Subcutaneous adipose tissue (tissue), 4 donors: ENCODE measurements around the gene COA8. TPM values are rescaled to one million over a fixed set of nuclear protein-coding genes. Genes with fewer than 3 reads are reported as not detected.

Experiments
- CTCF ChIP-seq: fragments of 450-650 bp; IDR thresholded peaks from one replicate; pipeline ENCODE4 v1.5.1; 2016; ENCODE audit warnings: low read depth, mild to moderate bottlenecking, control low read depth, antibody characterized with exemption, moderate library complexity
- total RNA-seq, 4 donors: library from RNA; depleted of rRNA; stranded (reverse); fragments of >200 nt; gene quantifications; one replicate each; pipeline ENCODE4 v1.1.0, GENCODE V29; 2016

COA8 gene
- total RNA-seq, 4 donors from 2014 or later: 35.1 to 59.9 (median 49.2) TPM

GRCh38 chr14:103542605-103543088 is 20.1 kb upstream of the COA8 start:
- no peak for TF ChIP-seq CTCF

- no peak for TF ChIP-seq CTCF
Measured at GRCh38 chr14:103543140-103543539, 19.6 kb upstream of the COA8 start.

- no peak for TF ChIP-seq CTCF
Measured at GRCh38 chr14:103543721-103544387, 18.9 kb upstream of the COA8 start.

GRCh38 chr14:103544388-103545218 is 18.2 kb upstream of the COA8 start:
- no peak for TF ChIP-seq CTCF

- no peak for TF ChIP-seq CTCF
Measured at GRCh38 chr14:103545219-103545914, 17.4 kb upstream of the COA8 start.

GRCh38 chr14:103545915-103546651 is 16.7 kb upstream of the COA8 start:
- no peak for TF ChIP-seq CTCF
